T-cell (primary cell): ENCODE data around the gene STARD7. TPM values are rescaled to one million over a fixed set of nuclear protein-coding genes. Genes with fewer than 3 reads are reported as not detected.
"Not testable (repeated sequence)": the region's sequence is repeated elsewhere in the genome, so short reads cannot be mapped to it uniquely, and the experiment has no call there.

Experiments used
- ATAC-seq, 4 experiments: fragments of 200-7000 bp in 3 of 4; fragments of 150-1000 bp in 1 of 4; cut with Tn5 transposase; replicated peaks in 1 of 4; 1 replicate in 3 of 4; 2 replicates in 1 of 4; pipeline ENCODE4 v1.10.0; 2021; ENCODE audit warnings: moderate library complexity in 3 of 4, mild to moderate bottlenecking in 2 of 4, moderate number of reproducible peaks in 1 of 4
- CTCF ChIA-PET, 2 donors: fragments of 300-600 bp; sonication (Branson Sonifier 250); formaldehyde crosslinking; loops; one replicate each; lab custom pipeline; 2022; ENCODE audit warnings: antibody characterized with exemption in 2 of 2; lab: Charles Lee
- POLR2A ChIA-PET, 2 donors: fragments of 300-600 bp; sonication (Branson Sonifier 250); formaldehyde crosslinking; loops; one replicate each; lab custom pipeline; 2022; ENCODE audit warnings: antibody characterized with exemption in 2 of 2; lab: Charles Lee
- DNase-seq, 35 experiments: peaks; one replicate each; pipeline versions ENCODE4 v3.0.0 to v3.0.0-alpha.2; 2013 to 2023
- H3K27ac ChIP-seq: one replicate; pipeline ENCODE4 v1.5.1; 2013; ENCODE audit warnings: low read length
- H3K27me3 ChIP-seq, 2 experiments: replicated peaks in 1 of 2; 1 replicate in 1 of 2; 2 replicates in 1 of 2; pipeline versions ENCODE4 v1.6.1 to v1.7.0; 2013; ENCODE audit warnings: low read length in 1 of 2, mixed read lengths in 1 of 2; ENCODE audit not compliant: control insufficient read depth in 2 of 2, insufficient read depth in 2 of 2; ENCODE audit errors: extremely low read depth in 1 of 2
- H3K36me3 ChIP-seq, 2 donors: 1 replicate in 1 of 2; 2 replicates in 1 of 2; pipeline versions ENCODE4 v1.6.1 to v1.7.0; 2013; ENCODE audit warnings: low read length in 1 of 2; ENCODE audit not compliant: control insufficient read depth in 2 of 2, insufficient read depth in 1 of 2; ENCODE audit errors: extremely low read depth in 1 of 2
- H3K4me1 ChIP-seq, 2 experiments: 1 replicate in 1 of 2; 2 replicates in 1 of 2; pipeline versions ENCODE4 v1.6.1 to v1.7.0; 2013; ENCODE audit warnings: low read length in 2 of 2, mixed read lengths in 1 of 2; ENCODE audit not compliant: insufficient read depth in 2 of 2, control insufficient read depth in 1 of 2; ENCODE audit errors: extremely low read depth in 1 of 2
- H3K4me3 ChIP-seq, 2 donors: 1 replicate in 1 of 2; 2 replicates in 1 of 2; pipeline versions ENCODE4 v1.5.1 to v1.7.0; 2013; ENCODE audit warnings: mild to moderate bottlenecking in 2 of 2, low read length in 1 of 2, moderate library complexity in 1 of 2; ENCODE audit not compliant: control insufficient read depth in 1 of 2; ENCODE audit errors: extremely low read depth in 1 of 2
- H3K9me3 ChIP-seq: 2 replicates; pipeline ENCODE4 v1.7.0; 2013
- H3K27ac Mint-ChIP-seq, 2 donors: one replicate each; pipeline ENCODE4 v1.8.0; 2020 to 2021; ENCODE audit warnings: mild to moderate bottlenecking in 2 of 2, mixed read lengths in 2 of 2
- H3K27me3 Mint-ChIP-seq, 2 donors: one replicate each; pipeline ENCODE4 v1.8.0; 2021 to 2022; ENCODE audit warnings: mixed read lengths in 2 of 2
- H3K36me3 Mint-ChIP-seq: one replicate; pipeline ENCODE4 v1.8.0; 2021; ENCODE audit warnings: mixed read lengths
- H3K4me1 Mint-ChIP-seq, 3 donors: one replicate each; pipeline ENCODE4 v1.8.0; 2020 to 2022; ENCODE audit warnings: mixed read lengths in 3 of 3, mild to moderate bottlenecking in 1 of 3
- H3K4me3 Mint-ChIP-seq, 3 donors: one replicate each; pipeline ENCODE4 v1.8.0; 2020 to 2022; ENCODE audit warnings: mild to moderate bottlenecking in 3 of 3, mixed read lengths in 3 of 3, moderate library complexity in 3 of 3
- H3K9me3 Mint-ChIP-seq, 3 donors: one replicate each; pipeline ENCODE4 v1.8.0; 2020 to 2022; ENCODE audit warnings: mixed read lengths in 3 of 3
- WGBS: methylation state at CpG from one replicate; pipeline ENCODE4 v1.1.5; 2013; ENCODE audit warnings: missing lambda C conversion rate; ENCODE audit not compliant: insufficient coverage; 5-methylcytosine and 5-hydroxymethylcytosine counted together
- total RNA-seq, 35 experiments: library from RNA in 6 of 35; stranded (reverse) in 6 of 35; fragments of 120-200 nt in 1 of 35; gene quantifications; one replicate each; pipeline versions ENCODE4 v1.2.1 to v1.2.4 and lab custom pipeline; 2013 to 2026

The STARD7 gene
- total RNA-seq, 5 donors from 2014 or later (not counting 1 experiment from before 2014, with no cell fraction given) = 65.0 to 95.3 (median 84.4) TPM

DNA sequence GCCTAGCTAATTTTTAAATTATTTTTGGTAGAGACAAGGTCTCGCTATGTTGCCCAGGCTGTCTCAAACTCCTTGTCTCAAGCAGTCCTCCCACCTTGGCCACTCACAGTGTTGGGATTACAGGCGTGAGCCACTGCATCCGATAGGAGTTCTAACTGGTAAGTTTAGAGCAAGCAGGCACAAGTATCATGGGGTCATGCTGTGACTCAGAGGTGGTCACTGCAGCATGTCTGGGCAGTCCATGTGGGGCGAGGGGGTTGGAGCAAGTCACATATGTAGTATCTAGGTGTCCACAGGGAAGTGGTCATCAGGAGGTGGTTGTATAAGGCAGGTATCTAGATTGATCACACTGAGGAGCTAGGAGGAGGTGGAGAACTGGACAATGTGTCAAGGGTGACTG is 22.7 kb upstream of the STARD7 start:
- H3K9me3 Mint-ChIP-seq = no peaks in the 10 kb centered on the region
- Histone ChIP-seq H3K4me1 (no peaks in the 10 kb centered on the region), H3K36me3 (no peaks in the 10 kb centered on the region), H3K27ac (no peak overlapping the region), H3K9me3 (no peaks in the 10 kb centered on the region), H3K4me3 (no peak overlapping the region), H3K27me3 (no peaks in the 10 kb centered on the region)
- CTCF ChIA-PET = no interaction called here
- H3K27me3 Mint-ChIP-seq = no peaks in the 10 kb centered on the region
- WGBS = 95% methylated on average over 3 of the region's 4 CpGs
- no peak overlapping the region for H3K4me3 Mint-ChIP-seq
- no peak overlapping the region for H3K27ac Mint-ChIP-seq
- ATAC-seq (no peak), DNase-seq (no peak)
- peaks cover 3% of the 10 kb centered on the region for H3K36me3 Mint-ChIP-seq
- POLR2A ChIA-PET = no interaction called here
- H3K4me1 Mint-ChIP-seq = peaks cover 0 to 2% (median 0%) of the 10 kb centered on the region in 3 donors

GRCh38 chr2:96225016-96225533 is 16.4 kb upstream of the STARD7 start:
- H3K4me3 Mint-ChIP-seq = no peak overlapping the region
- H3K9me3 Mint-ChIP-seq = no peaks in the 10 kb centered on the region
- Histone ChIP-seq H3K4me1 (no peaks in the 10 kb centered on the region), H3K9me3 (no peaks in the 10 kb centered on the region), H3K27me3 (no peaks in the 10 kb centered on the region), H3K4me3 (no peak overlapping the region), H3K27ac (no peak overlapping the region), H3K36me3 (peaks cover 0 to 4% of the 10 kb centered on the region in 2 donors)
- no peaks in the 10 kb centered on the region for H3K36me3 Mint-ChIP-seq
- H3K4me1 Mint-ChIP-seq = peaks cover 0 to 5% (median 4%) of the 10 kb centered on the region in 3 donors
- DNase-seq = no peak
- ChIA-PET POLR2A (no interaction called here), CTCF (no interaction called here)
- ATAC-seq = no peak
- 82% methylated on average over 1 of the region's 3 CpGs for WGBS
- no peaks in the 10 kb centered on the region for H3K27me3 Mint-ChIP-seq
- peak overlapping the region in 1 of 2 donors; percentile 41 for H3K27ac Mint-ChIP-seq

DNA sequence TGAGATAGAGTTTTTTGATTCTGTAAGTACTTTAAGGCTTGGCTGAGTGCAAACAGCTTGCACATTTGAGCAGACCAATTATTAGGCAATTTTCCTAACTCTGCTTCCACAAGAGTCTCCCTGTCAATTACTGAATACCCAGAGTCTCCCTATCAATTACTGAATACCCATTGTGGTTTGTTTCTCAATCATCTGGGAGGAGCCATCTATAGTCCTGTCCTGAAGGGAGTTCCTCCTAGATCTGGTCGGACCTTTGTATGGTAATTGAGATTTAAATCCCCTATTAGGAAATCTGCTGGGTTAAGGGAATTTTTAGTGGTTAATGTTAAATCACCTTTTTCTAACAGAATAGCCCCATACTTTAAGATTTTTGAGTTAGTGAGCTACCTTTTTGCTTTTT is 12.5 kb upstream of the STARD7 start:
- DNase-seq, H3K4me1 Mint-ChIP-seq, H3K36me3 Mint-ChIP-seq, H3K27ac Mint-ChIP-seq, H3K9me3 Mint-ChIP-seq, H3K27me3 ChIP-seq, H3K4me3 ChIP-seq, H3K9me3 ChIP-seq, H3K36me3 ChIP-seq, H3K27ac ChIP-seq, H3K4me1 ChIP-seq, H3K4me3 Mint-ChIP-seq, H3K27me3 Mint-ChIP-seq, ATAC-seq, CTCF ChIA-PET, POLR2A ChIA-PET: not testable (repeated sequence)
- no CpG with 5 or more reads among the region's 1 CpG for WGBS

GRCh38 chr2:96219959-96220358 is 11.3 kb upstream of the STARD7 start:
- H3K4me3 Mint-ChIP-seq, POLR2A ChIA-PET, H3K4me3 ChIP-seq, H3K9me3 ChIP-seq, CTCF ChIA-PET, H3K36me3 Mint-ChIP-seq, H3K9me3 Mint-ChIP-seq, ATAC-seq, H3K4me1 ChIP-seq, H3K4me1 Mint-ChIP-seq, H3K27ac ChIP-seq, H3K36me3 ChIP-seq, DNase-seq, H3K27ac Mint-ChIP-seq, H3K27me3 ChIP-seq, H3K27me3 Mint-ChIP-seq: not testable (repeated sequence)
- WGBS = 90% methylated on average over 3 of the region's 4 CpGs

GRCh38 chr2:96218508-96219131 is 10.0 kb upstream of the STARD7 start:
- ChIA-PET POLR2A (no interaction called here), CTCF (no interaction called here)
- no peak overlapping the region for H3K27ac Mint-ChIP-seq
- H3K36me3 Mint-ChIP-seq = no peaks in the 10 kb centered on the region
- no peak for DNase-seq
- no peak for ATAC-seq
- Histone ChIP-seq H3K27me3 (no peaks in the 10 kb centered on the region), H3K36me3 (peaks cover 2 to 4% of the 10 kb centered on the region in 2 donors), H3K9me3 (no peaks in the 10 kb centered on the region), H3K4me3 (no peak overlapping the region), H3K27ac (no peak overlapping the region), H3K4me1 (no peaks in the 10 kb centered on the region)
- H3K27me3 Mint-ChIP-seq = no peaks in the 10 kb centered on the region
- H3K4me1 Mint-ChIP-seq = no peaks in the 10 kb centered on the region
- H3K4me3 Mint-ChIP-seq = no peak overlapping the region
- no peaks in the 10 kb centered on the region for H3K9me3 Mint-ChIP-seq
- WGBS = 97% methylated on average over 5 of the region's 13 CpGs

- WGBS = no CpG with 5 or more reads among the region's 4 CpGs
- CTCF ChIA-PET = no interaction called here
Measured at GRCh38 chr2:96214554-96214953, 5.9 kb upstream of the STARD7 start.

More at GRCh38 chr2:96214554-96214953, 5.9 kb upstream of the STARD7 start:
- Histone ChIP-seq H3K4me1 (peaks cover 0 to 6% of the 10 kb centered on the region in 2 experiments), H3K4me3 (no peak overlapping the region), H3K36me3 (peaks cover 0 to 5% of the 10 kb centered on the region in 2 donors), H3K27me3 (no peaks in the 10 kb centered on the region), H3K9me3 (no peaks in the 10 kb centered on the region), H3K27ac (no peak overlapping the region)
- ATAC-seq (no peak), DNase-seq (no peak)
- Mint-ChIP-seq H3K4me3 (no peak overlapping the region), H3K4me1 (peaks cover 7 to 8% (median 8%) of the 10 kb centered on the region in 3 donors), H3K27me3 (no peaks in the 10 kb centered on the region), H3K36me3 (no peaks in the 10 kb centered on the region), H3K27ac (no peak overlapping the region), H3K9me3 (no peaks in the 10 kb centered on the region)
- POLR2A ChIA-PET = no interaction called here
